Airway epithelial cell (primary cell): ENCODE measurements around the gene TRAPPC10. TPM values are rescaled to one million over a fixed set of nuclear protein-coding genes. Genes with fewer than 3 reads are reported as not detected.

ENCODE experiments used
- total RNA-seq: library from RNA; depleted of rRNA; stranded (reverse); fragments of >200 nt; gene quantifications from 2 replicates; pipeline ENCODE4 v1.2.3, GENCODE V29; 2015

Gene TRAPPC10, protein sequence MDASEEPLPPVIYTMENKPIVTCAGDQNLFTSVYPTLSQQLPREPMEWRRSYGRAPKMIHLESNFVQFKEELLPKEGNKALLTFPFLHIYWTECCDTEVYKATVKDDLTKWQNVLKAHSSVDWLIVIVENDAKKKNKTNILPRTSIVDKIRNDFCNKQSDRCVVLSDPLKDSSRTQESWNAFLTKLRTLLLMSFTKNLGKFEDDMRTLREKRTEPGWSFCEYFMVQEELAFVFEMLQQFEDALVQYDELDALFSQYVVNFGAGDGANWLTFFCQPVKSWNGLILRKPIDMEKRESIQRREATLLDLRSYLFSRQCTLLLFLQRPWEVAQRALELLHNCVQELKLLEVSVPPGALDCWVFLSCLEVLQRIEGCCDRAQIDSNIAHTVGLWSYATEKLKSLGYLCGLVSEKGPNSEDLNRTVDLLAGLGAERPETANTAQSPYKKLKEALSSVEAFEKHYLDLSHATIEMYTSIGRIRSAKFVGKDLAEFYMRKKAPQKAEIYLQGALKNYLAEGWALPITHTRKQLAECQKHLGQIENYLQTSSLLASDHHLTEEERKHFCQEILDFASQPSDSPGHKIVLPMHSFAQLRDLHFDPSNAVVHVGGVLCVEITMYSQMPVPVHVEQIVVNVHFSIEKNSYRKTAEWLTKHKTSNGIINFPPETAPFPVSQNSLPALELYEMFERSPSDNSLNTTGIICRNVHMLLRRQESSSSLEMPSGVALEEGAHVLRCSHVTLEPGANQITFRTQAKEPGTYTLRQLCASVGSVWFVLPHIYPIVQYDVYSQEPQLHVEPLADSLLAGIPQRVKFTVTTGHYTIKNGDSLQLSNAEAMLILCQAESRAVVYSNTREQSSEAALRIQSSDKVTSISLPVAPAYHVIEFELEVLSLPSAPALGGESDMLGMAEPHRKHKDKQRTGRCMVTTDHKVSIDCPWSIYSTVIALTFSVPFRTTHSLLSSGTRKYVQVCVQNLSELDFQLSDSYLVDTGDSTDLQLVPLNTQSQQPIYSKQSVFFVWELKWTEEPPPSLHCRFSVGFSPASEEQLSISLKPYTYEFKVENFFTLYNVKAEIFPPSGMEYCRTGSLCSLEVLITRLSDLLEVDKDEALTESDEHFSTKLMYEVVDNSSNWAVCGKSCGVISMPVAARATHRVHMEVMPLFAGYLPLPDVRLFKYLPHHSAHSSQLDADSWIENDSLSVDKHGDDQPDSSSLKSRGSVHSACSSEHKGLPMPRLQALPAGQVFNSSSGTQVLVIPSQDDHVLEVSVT
- total RNA-seq = 14.1 and 15.6 TPM in 2 replicates

DNA sequence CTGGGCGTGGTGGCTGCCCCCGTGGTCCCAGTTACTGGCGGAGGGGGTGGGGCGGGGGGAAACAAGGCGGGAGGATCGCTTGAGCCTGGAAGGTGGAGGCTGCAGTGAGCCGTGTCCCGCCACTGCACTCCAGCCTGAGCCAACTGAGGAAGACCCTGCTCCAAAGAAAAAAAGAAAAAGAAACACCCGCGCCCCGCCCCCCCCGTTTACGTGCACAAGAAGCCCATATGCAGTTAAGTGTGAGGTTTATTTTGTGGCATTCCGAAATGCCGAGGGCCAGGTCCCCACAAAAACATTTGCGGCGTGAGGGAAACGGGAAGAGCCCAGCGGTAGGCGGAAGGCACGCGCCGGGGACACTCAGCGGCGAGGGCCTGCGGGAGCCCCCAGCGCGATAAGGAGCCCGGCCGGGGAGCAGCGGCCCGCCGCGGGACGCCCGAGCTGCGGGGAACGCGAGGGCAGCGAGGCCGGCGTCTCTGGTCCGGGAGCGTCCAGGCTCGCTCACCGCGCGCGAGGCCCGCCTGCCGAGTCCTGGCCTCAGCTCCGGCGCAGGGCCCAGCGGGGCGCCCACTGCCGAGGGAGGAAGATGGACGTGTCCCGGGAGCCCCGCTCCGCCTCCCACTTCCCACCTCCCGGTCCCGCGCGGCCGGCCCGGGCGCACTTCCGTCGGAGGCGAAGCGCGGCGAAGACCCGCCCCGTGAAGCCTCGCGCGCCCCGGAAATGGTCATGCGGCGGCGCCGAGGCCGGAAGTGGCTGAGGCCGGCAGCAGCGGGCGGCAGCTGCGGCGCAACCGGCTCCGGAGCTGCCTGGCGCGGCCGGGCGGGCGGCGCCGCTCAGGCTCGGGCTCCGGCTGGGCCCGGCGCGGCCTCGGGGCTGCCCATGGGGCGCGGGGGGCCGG, at the start of gene TRAPPC10:
Gene TRAPPC10, plus strand, starts transcription at position 731 of the 895 bp plus-strand sequence. CDS start 185 bp downstream, outside the sequence.

DNA sequence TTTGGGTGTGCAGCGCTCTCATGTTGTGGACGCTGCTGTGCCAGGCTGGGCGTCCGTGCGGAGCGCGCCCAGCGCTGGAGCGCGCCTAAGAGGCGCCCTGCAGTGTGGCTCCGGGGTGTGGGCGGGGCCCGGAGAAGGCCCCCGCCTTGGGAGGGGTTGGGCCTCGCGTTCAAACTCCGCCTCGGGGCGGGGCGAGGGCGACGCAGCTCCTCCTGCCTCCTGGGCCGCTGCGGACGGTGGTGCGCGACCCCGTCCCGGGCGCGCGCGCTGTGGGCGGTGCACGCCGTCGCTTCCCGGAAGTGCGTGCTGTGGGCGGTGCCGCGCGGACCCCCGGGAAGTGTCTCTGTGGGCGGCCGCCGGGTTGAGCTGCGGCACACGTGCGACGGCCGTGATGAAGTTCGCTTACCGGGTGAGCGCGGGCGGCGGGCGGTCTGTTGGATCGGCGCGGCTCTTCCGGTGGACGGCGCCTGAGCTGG, 95.0 kb downstream of the TRAPPC10 start, which contains the start of gene PWP2:
Gene PWP2, plus strand, starts transcription at position 374 of the 476 bp plus-strand sequence. Its CDS starts 18 bp downstream, at position 392.

Other genes with a start within 250 kb of the TRAPPC10 start
- gene CSTB, start 236.0 kb upstream of the TRAPPC10 start, total RNA-seq = 84.7 and 165 TPM in 2 replicates
- gene RRP1, start 222.7 kb upstream of the TRAPPC10 start, total RNA-seq = 35.9 and 38.3 TPM in 2 replicates
- gene AGPAT3, start 147.1 kb upstream of the TRAPPC10 start, total RNA-seq = 30.1 and 44.2 TPM in 2 replicates
- gene PWP2, start 95.1 kb downstream of the TRAPPC10 start, total RNA-seq = 7.3 and 12.8 TPM in 2 replicates
- 6.7 and 7.1 TPM in 2 replicates for gene GATD3, start 121.4 kb downstream of the TRAPPC10 start, total RNA-seq
- gene ICOSLG, start 228.6 kb downstream of the TRAPPC10 start, total RNA-seq = 0.98 and 1.3 TPM in 2 replicates
- not detected in 2 replicates for gene DNMT3L, start 249.6 kb downstream of the TRAPPC10 start, total RNA-seq